ENCODE measurements around the gene CCDC13.

The CCDC13 gene

GRCh38 chr3:42799376-42799775, 26.3 kb upstream of the CCDC13 start:
- no peak for DNase-seq

- DNase-seq, result no peak
Measured at GRCh38 chr3:42796332-42796885, 23.4 kb upstream of the CCDC13 start.

- DNase-seq, result no peak
Measured at GRCh38 chr3:42795621-42796181, 22.6 kb upstream of the CCDC13 start.

GRCh38 chr3:42790714-42791229, 17.7 kb upstream of the CCDC13 start:
- DNase-seq, result no peak

- no peak for DNase-seq
Measured at GRCh38 chr3:42786631-42787030, 13.6 kb upstream of the CCDC13 start.

- DNase-seq, result no peak
Measured at GRCh38 chr3:42786212-42786611, 13.2 kb upstream of the CCDC13 start.

- DNase-seq, result peak; percentile 67
Measured at GRCh38 chr3:42780892-42781700, 8.0 kb upstream of the CCDC13 start.

- DNase-seq, result no peak
Measured at GRCh38 chr3:42780398-42780797, 7.3 kb upstream of the CCDC13 start.

GRCh38 chr3:42778644-42779043, 5.6 kb upstream of the CCDC13 start:
- DNase-seq, result no peak

- DNase-seq, result no peak
Measured at GRCh38 chr3:42773409-42773751, 327 bp upstream of the CCDC13 start.

GRCh38 chr3:42771271-42771670, 1.8 kb downstream of the CCDC13 start:
- DNase-seq, result no peak

GRCh38 chr3:42769477-42770131, 3.4 kb downstream of the CCDC13 start:
- no peak for DNase-seq

- DNase-seq, result no peak
Measured at GRCh38 chr3:42764561-42765295, 8.3 kb downstream of the CCDC13 start.

- no peak for DNase-seq
Measured at GRCh38 chr3:42764115-42764514, 8.9 kb downstream of the CCDC13 start.

GRCh38 chr3:42763021-42763420, 10.0 kb downstream of the CCDC13 start:
- no peak for DNase-seq

GRCh38 chr3:42762046-42762724, 10.9 kb downstream of the CCDC13 start:
- no peak for DNase-seq

GRCh38 chr3:42758126-42758525, 14.9 kb downstream of the CCDC13 start:
- no peak for DNase-seq

GRCh38 chr3:42756681-42757213, 16.3 kb downstream of the CCDC13 start:
- DNase-seq, result no peak

GRCh38 chr3:42755681-42756578, 17.1 kb downstream of the CCDC13 start:
- DNase-seq, result no peak

GRCh38 chr3:42753757-42754156, 19.3 kb downstream of the CCDC13 start:
- DNase-seq, result no peak

GRCh38 chr3:42752961-42753360, 20.1 kb downstream of the CCDC13 start:
- DNase-seq, result no peak

Measured in NCI-H2029 (cell line).